ENCODE data around the gene MYLK3.

- TF ChIP-seq ZNF274 (IDR thresholded peaks at IDR 0.05; ENCODE audit: low read depth, low read length) = no peak
- no peak for TF ChIP-seq YY1 (IDR thresholded peaks at IDR 0.05; ENCODE audit: insufficient read depth, insufficient read length)
- TF ChIP-seq SUZ12 (IDR thresholded peaks at IDR 0.05; ENCODE audit: extremely low read depth, insufficient read depth, insufficient read length) = no peak
Observed at GRCh38 chr16:46731691-46732555, 16.2 kb downstream of the MYLK3 start.

Measured in NT2/D1 (cell line).